Fibroblast of villous mesenchyme (primary cell): Measurements from ENCODE around the gene MAGOHB. TPM values are rescaled to one million over a fixed set of nuclear protein-coding genes. Genes with fewer than 3 reads are reported as not detected.

Source experiments
- DNase-seq: peaks from one replicate; pipeline ENCODE4 v3.0.0-alpha.2; 2010; ENCODE audit warnings: low read depth
- H3K4me3 ChIP-seq: 2 replicates; pipeline ENCODE4 v1.5.1; 2011; ENCODE audit warnings: low read depth, mild to moderate bottlenecking, low read length
- CTCF ChIP-seq: IDR thresholded peaks from 2 replicates; pipeline ENCODE4 v1.5.1; 2012; ENCODE audit warnings: low read depth, mild to moderate bottlenecking, low read length; ENCODE audit not compliant: insufficient read depth
- total RNA-seq: library from RNA; depleted of rRNA; stranded (reverse); fragments of >200 nt; gene quantifications from 2 replicates; pipeline ENCODE4 v1.2.3, GENCODE V29; 2012

Gene MAGOHB
- total RNA-seq, 1 donor = 20.3 TPM

- DNase-seq = no peak
- no peak overlapping the region for H3K4me3 ChIP-seq
- no peak for TF ChIP-seq CTCF
Observed at GRCh38 chr12:10624605-10625004, 11.2 kb upstream of the MAGOHB start.

GRCh38 chr12:10623131-10623530 lies 9.7 kb upstream of the MAGOHB start:
- no peak overlapping the region for H3K4me3 ChIP-seq
- DNase-seq = no peak
- no peak for TF ChIP-seq CTCF

GRCh38 chr12:10621278-10621677 lies 7.9 kb upstream of the MAGOHB start:
- DNase-seq = no peak
- no peak overlapping the region for H3K4me3 ChIP-seq
- TF ChIP-seq CTCF = no peak

GRCh38 chr12:10620078-10620779 lies 6.8 kb upstream of the MAGOHB start:
- no peak for TF ChIP-seq CTCF
- DNase-seq = no peak
- H3K4me3 ChIP-seq = no peak overlapping the region

GRCh38 chr12:10618338-10618987 lies 5.1 kb upstream of the MAGOHB start:
- TF ChIP-seq CTCF = no peak
- no peak overlapping the region for H3K4me3 ChIP-seq
- DNase-seq = peak; percentile 20

GRCh38 chr12:10617863-10618262 lies 4.5 kb upstream of the MAGOHB start:
- no peak for DNase-seq
- H3K4me3 ChIP-seq = no peak overlapping the region
- no peak for TF ChIP-seq CTCF
